ENCODE measurements around the gene P2RY2.

GRCh38 chr11:73175551-73176144 lies 42.4 kb upstream of the P2RY2 start:
- no peak for TF ChIP-seq CTCF (conservative IDR thresholded peaks at IDR 0.05; ENCODE audit: low read length)
- TF ChIP-seq EZH2phosphoT487 (IDR thresholded peaks at IDR 0.05; ENCODE audit: borderline replicate concordance, low read depth, low read length): no peak

All from OCI-LY7 (cell line).